Mesodermal cell (in vitro differentiated cells): ENCODE data around the gene ZNF827. TPM values are rescaled to one million over a fixed set of nuclear protein-coding genes. Genes with fewer than 3 reads are reported as not detected.
A peak's percentile ranks its signal among the peaks of the same experiment; 100 is the strongest.

Experiments used
- H3K27ac ChIP-seq: 2 replicates; pipeline ENCODE4 v1.7.0; 2013; ENCODE audit warnings: mild to moderate bottlenecking, low read depth, low read length, moderate library complexity; ENCODE audit not compliant: severe bottlenecking
- H3K36me3 ChIP-seq: 2 replicates; pipeline ENCODE4 v1.7.1; 2013; ENCODE audit warnings: mild to moderate bottlenecking, low read length, moderate library complexity; ENCODE audit not compliant: control insufficient read depth, insufficient read depth
- H3K4me1 ChIP-seq: one replicate; pipeline ENCODE4 v1.7.1; 2013; ENCODE audit warnings: mild to moderate bottlenecking, low read length; ENCODE audit not compliant: insufficient read depth, control insufficient read depth, poor library complexity, severe bottlenecking
- H3K4me3 ChIP-seq: 2 replicates; pipeline ENCODE4 v1.7.0; 2013; ENCODE audit warnings: low read length, control low read depth, mild to moderate bottlenecking; ENCODE audit not compliant: insufficient read depth, poor library complexity, severe bottlenecking; ENCODE audit errors: extremely low read depth
- H3K9me3 ChIP-seq: 2 replicates; pipeline ENCODE4 v1.7.1; 2013; ENCODE audit warnings: mild to moderate bottlenecking, low read length, moderate library complexity; ENCODE audit not compliant: control insufficient read depth
- WGBS, 2 experiments: methylation state at CpG; one replicate each; pipeline ENCODE4 v1.1.5; 2013; ENCODE audit warnings: missing lambda C conversion rate in 2 of 2; ENCODE audit not compliant: insufficient coverage in 2 of 2; 5-methylcytosine and 5-hydroxymethylcytosine counted together
- polyA plus RNA-seq, 2 experiments: library from polyadenylated mRNA; stranded (reverse); fragments of 50-300 nt; gene quantifications; one replicate each; pipeline ENCODE4 v1.2.3, GENCODE V29; 2013

ZNF827 gene, protein sequence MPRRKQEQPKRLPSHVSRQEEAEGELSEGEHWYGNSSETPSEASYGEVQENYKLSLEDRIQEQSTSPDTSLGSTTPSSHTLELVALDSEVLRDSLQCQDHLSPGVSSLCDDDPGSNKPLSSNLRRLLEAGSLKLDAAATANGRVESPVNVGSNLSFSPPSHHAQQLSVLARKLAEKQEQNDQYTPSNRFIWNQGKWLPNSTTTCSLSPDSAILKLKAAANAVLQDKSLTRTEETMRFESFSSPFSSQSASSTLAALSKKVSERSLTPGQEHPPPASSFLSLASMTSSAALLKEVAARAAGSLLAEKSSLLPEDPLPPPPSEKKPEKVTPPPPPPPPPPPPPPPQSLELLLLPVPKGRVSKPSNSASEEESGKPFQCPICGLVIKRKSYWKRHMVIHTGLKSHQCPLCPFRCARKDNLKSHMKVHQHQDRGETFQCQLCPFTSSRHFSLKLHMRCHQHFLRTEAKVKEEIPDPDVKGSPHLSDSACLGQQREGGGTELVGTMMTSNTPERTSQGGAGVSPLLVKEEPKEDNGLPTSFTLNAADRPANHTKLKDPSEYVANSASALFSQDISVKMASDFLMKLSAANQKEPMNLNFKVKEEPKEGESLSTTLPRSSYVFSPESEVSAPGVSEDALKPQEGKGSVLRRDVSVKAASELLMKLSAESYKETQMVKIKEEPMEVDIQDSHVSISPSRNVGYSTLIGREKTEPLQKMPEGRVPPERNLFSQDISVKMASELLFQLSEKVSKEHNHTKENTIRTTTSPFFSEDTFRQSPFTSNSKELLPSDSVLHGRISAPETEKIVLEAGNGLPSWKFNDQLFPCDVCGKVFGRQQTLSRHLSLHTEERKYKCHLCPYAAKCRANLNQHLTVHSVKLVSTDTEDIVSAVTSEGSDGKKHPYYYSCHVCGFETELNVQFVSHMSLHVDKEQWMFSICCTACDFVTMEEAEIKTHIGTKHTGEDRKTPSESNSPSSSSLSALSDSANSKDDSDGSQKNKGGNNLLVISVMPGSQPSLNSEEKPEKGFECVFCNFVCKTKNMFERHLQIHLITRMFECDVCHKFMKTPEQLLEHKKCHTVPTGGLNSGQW
- 16.4 TPM for polyA plus RNA-seq (2013, experiment 1 of 2)
- polyA plus RNA-seq (2013, experiment 2 of 2) = 10.0 TPM

DNA sequence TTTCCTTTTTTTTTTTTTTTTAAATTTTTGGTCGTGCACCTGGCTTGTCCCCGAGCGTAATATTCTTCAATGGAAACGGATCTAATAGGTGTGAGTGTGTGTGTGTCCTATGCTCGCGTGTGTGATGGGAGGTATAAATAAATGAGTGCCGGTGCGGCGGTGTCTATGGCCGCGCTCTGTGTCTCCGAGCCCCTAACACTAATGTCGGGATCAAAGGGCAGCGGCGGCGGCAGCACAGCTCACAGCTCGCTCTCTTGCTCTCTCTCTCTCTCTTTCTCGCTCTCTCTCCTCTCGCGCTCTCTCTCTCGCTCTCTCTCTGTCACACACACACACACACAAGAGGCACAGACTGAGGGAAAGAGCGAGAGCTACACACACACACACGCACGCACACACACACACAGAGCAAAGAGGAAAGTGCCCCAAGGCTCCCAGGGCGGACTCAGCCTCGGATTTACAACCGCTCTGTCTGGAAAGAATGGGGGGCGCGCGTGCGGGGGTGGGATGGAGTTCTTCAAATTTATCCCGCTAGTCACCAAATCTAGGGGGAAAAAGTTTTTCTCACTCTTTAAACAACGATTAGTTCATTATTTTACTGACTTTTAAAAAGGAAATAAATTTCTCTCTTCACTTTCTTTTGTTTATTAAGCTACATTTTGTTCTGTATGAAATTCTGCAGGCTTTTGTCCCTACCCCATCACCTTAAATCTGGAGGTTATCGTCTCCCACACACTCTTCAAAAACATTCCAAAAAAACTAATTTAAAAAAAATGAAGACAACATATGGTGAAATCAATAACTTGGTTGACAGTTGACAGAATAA lies at the start of gene ZNF827:
Gene ZNF827 (minus strand): TSS at position 206 of the 823 bp plus-strand sequence. CDS start 416 bp downstream, outside the sequence.
- Histone ChIP-seq H3K4me1 (peaks cover 6% of the 10 kb centered on the region), H3K36me3 (peaks cover 2% of the 10 kb centered on the region), H3K9me3 (no peaks in the 10 kb centered on the region), H3K27ac (peak within 1 kb of the TSS; percentile 86), H3K4me3 (peak within 1 kb of the TSS; percentile 88)
- 0 to 1% methylated on average over 11 to 15 of the region's 34 CpGs for WGBS, 2 experiments

DNA sequence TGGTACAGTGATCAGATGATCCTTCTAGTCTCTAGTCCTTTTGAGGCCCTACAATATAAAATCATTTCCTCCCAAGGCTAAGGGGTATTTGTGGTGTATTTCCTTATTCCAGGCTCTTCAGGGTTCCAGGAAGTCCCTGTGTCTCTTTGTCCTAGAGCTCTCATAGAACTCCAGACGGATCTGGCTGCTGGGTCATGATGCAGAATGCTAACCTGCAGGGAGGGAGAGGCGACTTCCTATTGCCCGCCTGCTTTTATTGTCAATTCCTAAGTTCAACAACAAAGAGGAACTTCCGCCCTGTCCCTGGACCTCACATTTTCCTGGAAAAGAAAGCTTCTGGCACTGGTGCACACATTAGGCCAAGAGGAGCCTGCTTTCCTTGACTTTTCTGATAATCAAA lies 45.9 kb upstream of the ZNF827 start:
- H3K4me3 ChIP-seq = no peak overlapping the region
- H3K4me1 ChIP-seq = no peaks in the 10 kb centered on the region
- WGBS, 2 experiments = 63 to 83% methylated on average over 2 to 4 of the region's 4 CpGs
- no peaks in the 10 kb centered on the region for H3K9me3 ChIP-seq
- H3K36me3 ChIP-seq = no peaks in the 10 kb centered on the region
- no peak overlapping the region for H3K27ac ChIP-seq

DNA sequence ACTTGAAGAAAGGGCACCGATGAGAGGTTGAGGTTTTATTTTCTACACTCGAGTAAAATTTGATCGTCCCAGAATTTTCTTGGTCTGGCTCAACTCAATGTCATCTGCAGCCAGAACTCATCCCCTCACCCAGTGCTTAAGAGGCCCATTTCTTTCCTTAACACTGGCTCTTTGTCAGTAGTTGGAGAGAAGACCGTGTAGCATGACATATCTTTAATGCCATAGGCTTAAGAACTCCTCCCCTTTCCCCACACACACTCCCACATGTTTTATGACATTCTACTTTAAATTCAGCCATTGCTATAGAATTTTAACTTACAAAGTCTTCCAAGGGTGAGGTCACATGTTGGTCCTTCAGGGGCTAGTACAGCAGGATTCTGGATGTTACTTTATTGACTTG lies 44.2 kb upstream of the ZNF827 start:
- H3K36me3 ChIP-seq = no peaks in the 10 kb centered on the region
- 86 to 100% methylated on average over 1 to 2 of the region's 4 CpGs for WGBS, 2 experiments
- H3K4me3 ChIP-seq = no peak overlapping the region
- H3K4me1 ChIP-seq = no peaks in the 10 kb centered on the region
- H3K9me3 ChIP-seq = no peaks in the 10 kb centered on the region
- H3K27ac ChIP-seq = no peak overlapping the region

DNA sequence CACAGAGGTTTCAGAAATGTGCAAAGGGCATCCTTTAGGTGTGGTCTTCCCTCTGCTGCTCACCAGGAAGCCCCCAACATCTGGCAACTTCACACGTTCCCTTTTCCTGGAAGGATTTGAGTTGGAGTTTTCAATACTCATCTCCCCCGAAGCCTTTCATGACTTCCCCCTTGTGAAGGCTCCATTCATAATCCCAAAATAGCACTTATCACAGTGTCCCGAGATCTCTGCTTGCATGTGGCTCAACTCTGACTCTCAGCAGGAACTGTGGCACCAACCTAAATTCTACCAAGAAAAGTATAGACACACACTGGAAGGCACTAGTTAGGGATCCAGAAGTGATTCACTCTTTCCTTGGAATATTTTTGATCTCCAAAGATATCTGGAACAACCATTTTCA lies 40.5 kb upstream of the ZNF827 start:
- H3K36me3 ChIP-seq = no peaks in the 10 kb centered on the region

DNA sequence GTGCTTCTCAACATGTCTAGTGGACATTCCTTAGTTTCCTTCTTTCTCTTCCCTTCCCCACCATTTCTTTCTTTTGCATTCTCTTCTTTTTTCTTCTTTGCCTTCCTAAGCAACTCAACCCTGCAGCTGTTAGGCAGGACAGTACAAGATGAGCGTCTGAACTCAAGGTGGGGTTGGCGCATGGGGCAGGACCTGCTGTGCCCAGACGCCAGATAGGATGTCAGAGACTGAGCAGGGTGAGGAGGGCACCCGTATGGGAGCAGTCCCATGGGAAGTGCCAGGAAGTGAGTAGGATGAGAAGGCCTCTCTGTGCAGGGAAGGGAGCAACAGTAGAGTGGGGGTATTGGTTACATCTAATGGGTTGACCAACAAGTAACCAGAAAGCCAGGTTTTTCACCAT lies 38.1 kb upstream of the ZNF827 start:
- H3K9me3 ChIP-seq = no peaks in the 10 kb centered on the region
- H3K36me3 ChIP-seq = no peaks in the 10 kb centered on the region
- H3K4me3 ChIP-seq = no peak overlapping the region
- no peaks in the 10 kb centered on the region for H3K4me1 ChIP-seq
- 85 to 90% methylated on average over 3 to 4 of the region's 4 CpGs for WGBS, 2 experiments
- H3K27ac ChIP-seq = no peak overlapping the region

More for the DNA sequence above, 40.5 kb upstream of the ZNF827 start:
- Histone ChIP-seq H3K4me1 (no peaks in the 10 kb centered on the region), H3K9me3 (no peaks in the 10 kb centered on the region), H3K27ac (no peak overlapping the region), H3K4me3 (no peak overlapping the region)
- WGBS, 2 experiments = 77 to 90% methylated on average over 3 of the region's 3 CpGs

DNA sequence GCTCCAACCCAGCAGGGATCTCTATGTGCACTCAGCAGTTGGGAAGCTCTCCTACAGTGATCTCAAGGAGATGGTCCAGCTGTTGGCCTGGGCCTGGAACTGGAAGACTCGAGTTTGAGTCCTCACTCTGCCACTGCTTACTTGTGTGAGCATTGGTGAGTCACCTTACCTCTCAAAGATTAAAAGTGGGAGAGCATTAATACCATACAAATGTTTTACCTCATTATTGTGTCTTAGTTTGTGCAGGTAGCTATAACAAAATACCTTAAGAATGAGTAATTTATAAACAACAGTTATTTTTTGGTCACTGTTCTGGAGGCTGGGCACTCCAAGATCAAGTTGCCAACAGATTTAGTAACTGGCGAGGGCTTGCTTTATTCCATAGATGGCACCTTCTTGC lies 21.4 kb upstream of the ZNF827 start:
- Histone ChIP-seq H3K36me3 (no peaks in the 10 kb centered on the region), H3K9me3 (no peaks in the 10 kb centered on the region), H3K4me3 (no peak overlapping the region), H3K4me1 (no peaks in the 10 kb centered on the region), H3K27ac (no peak overlapping the region)
- 83 to 100% methylated on average over 1 of the region's 2 CpGs for WGBS, 2 experiments

DNA sequence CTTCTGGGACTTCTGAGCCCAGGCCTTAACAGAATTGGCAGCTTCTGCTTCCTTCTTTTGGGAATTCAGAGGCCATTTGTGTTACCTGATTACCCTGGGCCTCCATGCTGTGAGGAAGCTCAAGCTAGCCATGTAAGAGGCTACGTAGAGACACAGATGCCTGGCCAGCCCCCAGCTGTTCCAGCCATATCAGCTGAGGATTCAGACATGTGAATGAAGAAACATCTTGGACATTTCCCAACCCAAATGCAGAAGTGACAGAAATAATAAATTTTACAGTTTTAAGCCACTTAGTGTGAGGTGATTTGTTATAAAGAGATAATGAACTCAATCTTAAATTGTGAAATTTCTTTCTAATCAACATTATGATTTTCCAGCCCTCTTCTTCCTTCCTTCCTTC lies 18.7 kb upstream of the ZNF827 start:
- Histone ChIP-seq H3K4me1 (no peaks in the 10 kb centered on the region), H3K9me3 (no peaks in the 10 kb centered on the region), H3K27ac (no peak overlapping the region), H3K36me3 (no peaks in the 10 kb centered on the region), H3K4me3 (no peak overlapping the region)
- WGBS, 2 experiments = 100% methylated on average over 1 of the region's 1 CpG; no CpG with 5 or more reads in 1 of the 2 experiments

DNA sequence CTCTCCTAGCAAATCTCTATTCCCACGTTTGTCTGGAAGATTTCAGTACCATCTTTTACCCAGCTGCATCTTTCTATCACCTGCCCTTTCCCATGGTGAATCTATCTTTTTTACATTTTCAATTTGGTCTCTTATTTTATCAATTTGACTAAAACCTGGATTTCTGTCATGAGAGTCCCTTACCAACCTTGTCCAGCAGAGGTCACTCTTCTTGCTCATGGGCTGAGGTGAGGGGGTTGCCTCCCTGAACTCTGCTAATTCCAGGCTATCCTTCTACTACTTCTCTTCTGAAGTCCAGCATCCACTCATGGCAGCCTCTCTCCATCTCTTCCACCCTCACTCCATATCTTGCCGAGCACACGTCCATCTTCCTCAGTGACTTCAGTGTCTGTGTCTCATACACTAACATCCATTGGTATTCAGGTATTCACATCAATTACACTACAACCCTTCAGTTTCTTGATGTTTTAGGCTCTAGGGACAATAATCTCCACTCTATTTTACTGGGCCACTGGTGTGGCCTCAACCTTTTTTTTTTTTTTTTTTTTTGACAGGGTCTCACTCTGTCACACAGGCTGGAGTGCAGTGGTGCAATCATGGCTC lies 17.8 kb upstream of the ZNF827 start:
- WGBS, 2 experiments = 58% methylated on average over 3 of the region's 3 CpGs
- Histone ChIP-seq H3K9me3 (no peaks in the 10 kb centered on the region), H3K36me3 (no peaks in the 10 kb centered on the region), H3K4me1 (no peaks in the 10 kb centered on the region), H3K27ac (no peak overlapping the region), H3K4me3 (no peak overlapping the region)

DNA sequence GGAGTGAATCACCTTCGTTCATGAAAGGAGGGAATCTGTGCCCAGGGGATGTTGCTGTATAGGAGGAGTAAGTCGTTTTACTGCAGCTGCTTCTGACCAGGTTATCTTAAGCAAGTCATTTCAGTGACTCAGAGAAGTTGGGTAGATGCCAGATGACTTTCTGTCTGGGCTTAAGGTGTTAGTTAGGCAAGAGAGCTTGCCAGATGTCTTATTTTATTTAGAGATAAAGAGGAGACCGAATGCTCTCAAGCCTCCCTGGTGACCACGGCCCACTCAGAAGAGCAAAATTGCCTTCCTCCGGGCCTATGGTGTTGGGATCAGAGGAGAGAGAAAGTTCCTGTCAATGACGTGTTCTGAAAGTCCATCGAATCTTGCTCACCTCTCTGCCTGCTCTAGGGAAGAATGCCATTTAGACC lies 16.3 kb upstream of the ZNF827 start:
- no peak overlapping the region for H3K27ac ChIP-seq
- WGBS, 2 experiments = 82 to 92% methylated on average over 5 to 6 of the region's 7 CpGs
- H3K4me1 ChIP-seq = no peaks in the 10 kb centered on the region
- no peaks in the 10 kb centered on the region for H3K36me3 ChIP-seq
- H3K4me3 ChIP-seq = no peak overlapping the region
- no peaks in the 10 kb centered on the region for H3K9me3 ChIP-seq
